Activated naive CD8-positive, alpha-beta T cell treated with anti-CD3 and anti-CD28 coated beads, Interleukin-2, amount 10 ng/mL, durations not matched to agents 7 days and 5 days (primary cell): ENCODE data around the gene RBM7. TPM values are rescaled to one million over a fixed set of nuclear protein-coding genes. Genes with fewer than 3 reads are reported as not detected.

Source experiments
- ATAC-seq: fragments of 150-1000 bp; cut with Tn5 transposase; one replicate; pipeline ENCODE4 v1.10.0; 2021; ENCODE audit warnings: low read depth, moderate library complexity
- POLR2A ChIA-PET: fragments of 350-600 bp; sonication (Branson Sonifier 250); formaldehyde crosslinking; loops from one replicate; lab custom pipeline; 2021; ENCODE audit warnings: antibody characterized with exemption; lab: Charles Lee
- DNase-seq: peaks from one replicate; pipeline ENCODE4 v3.0.0; 2021
- H3K27ac Mint-ChIP-seq: one replicate; pipeline ENCODE4 v1.8.0; 2022; ENCODE audit warnings: mild to moderate bottlenecking, mixed read lengths
- H3K27me3 Mint-ChIP-seq: one replicate; pipeline ENCODE4 v1.8.0; 2022; ENCODE audit warnings: mild to moderate bottlenecking, moderate library complexity, mixed read lengths
- H3K36me3 Mint-ChIP-seq: one replicate; pipeline ENCODE4 v1.8.0; 2021; ENCODE audit warnings: mild to moderate bottlenecking, mixed read lengths
- H3K4me1 Mint-ChIP-seq: one replicate; pipeline ENCODE4 v1.8.0; 2021; ENCODE audit warnings: mixed read lengths
- H3K4me3 Mint-ChIP-seq: one replicate; pipeline ENCODE4 v1.8.0; 2022; ENCODE audit warnings: mild to moderate bottlenecking, moderate library complexity, mixed read lengths
- H3K9me3 Mint-ChIP-seq: one replicate; pipeline ENCODE4 v1.8.0; 2021; ENCODE audit warnings: mixed read lengths
- total RNA-seq, 2 experiments: library from RNA; stranded (reverse); gene quantifications; one replicate each; pipeline ENCODE4 v1.2.3, GENCODE V29; 2021

Gene RBM7, protein sequence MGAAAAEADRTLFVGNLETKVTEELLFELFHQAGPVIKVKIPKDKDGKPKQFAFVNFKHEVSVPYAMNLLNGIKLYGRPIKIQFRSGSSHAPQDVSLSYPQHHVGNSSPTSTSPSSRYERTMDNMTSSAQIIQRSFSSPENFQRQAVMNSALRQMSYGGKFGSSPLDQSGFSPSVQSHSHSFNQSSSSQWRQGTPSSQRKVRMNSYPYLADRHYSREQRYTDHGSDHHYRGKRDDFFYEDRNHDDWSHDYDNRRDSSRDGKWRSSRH
- total RNA-seq: 10 to 100 TPM; 40.2 to 43.3 TPM

DNA sequence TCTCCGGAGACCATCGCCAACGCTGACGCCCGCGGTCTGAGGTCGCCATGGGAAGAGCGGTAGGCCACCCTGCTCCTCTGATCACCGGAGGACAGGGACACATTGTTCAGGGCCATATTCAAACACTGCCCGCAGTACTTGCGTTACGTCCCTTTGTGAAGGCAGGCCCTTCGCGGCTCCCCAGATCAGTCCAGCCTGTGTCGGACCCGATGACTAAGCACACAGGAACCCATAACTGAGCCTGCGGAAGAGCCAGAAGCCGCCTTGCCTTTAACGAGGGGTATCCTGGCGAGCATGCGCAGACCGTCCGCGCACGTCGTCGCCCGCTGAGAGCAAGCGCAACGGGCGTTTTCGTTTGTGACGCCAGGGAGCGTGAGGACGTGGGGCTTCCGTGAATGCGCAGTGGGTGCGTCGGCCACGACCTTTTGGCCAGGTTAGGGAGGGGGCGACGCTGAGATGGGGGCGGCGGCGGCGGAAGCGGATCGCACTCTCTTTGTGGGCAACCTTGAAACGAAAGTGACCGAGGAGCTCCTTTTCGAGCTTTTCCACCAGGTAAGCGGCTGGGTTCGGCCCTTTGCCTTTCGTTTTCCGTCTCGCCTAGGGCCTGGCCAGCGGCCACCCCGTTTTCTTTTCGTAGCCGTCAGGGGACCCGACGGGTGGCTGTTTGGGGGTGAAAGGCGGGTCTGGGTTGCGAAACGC lies at the start of gene RBM7, which contains the start of gene C11orf71:
TSS of gene RBM7 (plus strand) at position 451 of the 699 bp plus-strand sequence. CDS start at position 457, 6 bp downstream.
TSS of gene C11orf71 (minus strand) at position 296 of the 699 bp plus-strand sequence. CDS start at position 116, 180 bp downstream.
- peaks cover 18% of the 10 kb centered on the region for H3K36me3 Mint-ChIP-seq
- H3K4me3 Mint-ChIP-seq: peak within 1 kb of the TSS; percentile 94
- DNase-seq (peak; percentile 96), ATAC-seq (peak; percentile 92)
- H3K27ac Mint-ChIP-seq: peak within 1 kb of the TSS; percentile 97
- no peaks in the 10 kb centered on the region for H3K27me3 Mint-ChIP-seq
- peaks cover 33% of the 10 kb centered on the region for H3K4me1 Mint-ChIP-seq
- POLR2A ChIA-PET: interaction anchor here (0.7 to 1.3 kb wide), 3 partner anchors 39 to 218 kb away, joined by 3 to 9 read pairs (median 3); partner anchors contain the start of gene REXO2
- no peaks in the 10 kb centered on the region for H3K9me3 Mint-ChIP-seq

DNA sequence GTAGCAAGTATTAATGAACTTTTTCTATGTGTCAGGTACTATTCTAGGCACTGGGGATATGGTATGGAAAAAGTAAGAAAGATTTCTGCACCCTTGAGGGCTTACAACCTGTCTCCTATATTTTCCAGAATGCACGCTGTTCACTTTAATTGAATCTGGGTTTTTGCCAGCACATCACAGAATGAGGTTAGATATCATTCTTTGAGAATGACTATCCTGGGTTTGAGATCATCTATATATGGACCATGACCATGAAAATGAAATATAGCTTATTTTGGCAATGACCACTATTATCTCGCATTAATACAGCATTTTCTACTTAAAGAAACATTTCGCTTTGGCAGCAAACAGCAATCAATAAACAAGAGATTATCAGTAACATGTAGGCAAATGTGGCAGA lies 47.0 kb upstream of the RBM7 start:
- POLR2A ChIA-PET: no interaction called here
- Mint-ChIP-seq H3K9me3 (no peaks in the 10 kb centered on the region), H3K36me3 (no peaks in the 10 kb centered on the region), H3K4me3 (no peak overlapping the region), H3K27me3 (peaks cover 15% of the 10 kb centered on the region), H3K27ac (no peak overlapping the region), H3K4me1 (no peaks in the 10 kb centered on the region)
- ATAC-seq: no peak
- DNase-seq: no peak

DNA sequence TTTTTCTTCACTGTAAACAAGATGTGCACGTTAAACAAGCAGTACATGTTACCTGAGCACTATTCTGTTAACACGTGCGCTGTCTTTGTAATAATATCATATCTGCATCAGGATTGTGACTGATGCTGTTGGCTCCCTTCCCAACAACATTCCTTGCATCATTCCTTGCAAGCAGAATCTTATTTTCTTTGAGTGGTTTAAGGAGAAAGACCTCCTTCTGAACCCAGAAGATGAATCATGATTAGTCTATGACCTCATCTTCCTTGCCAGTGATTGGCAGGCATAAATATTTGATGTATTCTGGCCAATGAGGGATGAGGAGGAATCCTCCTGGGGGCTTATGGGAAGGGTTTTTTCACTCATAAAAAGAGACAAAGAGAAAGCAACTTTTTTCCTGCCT lies 46.4 kb upstream of the RBM7 start:
- no peak for DNase-seq
- H3K27ac Mint-ChIP-seq: no peak overlapping the region
- H3K36me3 Mint-ChIP-seq: no peaks in the 10 kb centered on the region
- H3K27me3 Mint-ChIP-seq: peaks cover 18% of the 10 kb centered on the region
- H3K4me1 Mint-ChIP-seq: no peaks in the 10 kb centered on the region
- POLR2A ChIA-PET: no interaction called here
- no peaks in the 10 kb centered on the region for H3K9me3 Mint-ChIP-seq
- H3K4me3 Mint-ChIP-seq: no peak overlapping the region
- ATAC-seq: no peak

DNA sequence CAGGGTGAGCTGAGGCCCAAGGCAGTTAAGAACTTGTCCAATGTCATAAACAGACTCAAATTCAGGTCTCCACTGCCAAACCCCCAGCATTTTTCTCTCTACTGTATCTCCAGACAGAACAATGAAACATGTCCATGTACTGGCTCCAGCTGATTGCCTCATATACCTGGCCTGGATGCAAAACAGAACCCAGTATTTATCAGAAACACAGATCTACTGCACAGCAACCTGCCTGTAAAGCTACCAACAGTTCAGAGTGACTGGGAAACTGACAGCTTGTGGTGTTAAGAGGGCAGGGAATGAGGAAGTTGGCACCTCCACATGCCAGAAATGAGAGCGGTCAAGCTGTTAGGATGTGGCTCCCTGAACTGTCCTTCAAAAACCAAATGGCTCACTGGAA lies 41.8 kb upstream of the RBM7 start:
- no peak overlapping the region for H3K27ac Mint-ChIP-seq
- no peak for ATAC-seq

DNA sequence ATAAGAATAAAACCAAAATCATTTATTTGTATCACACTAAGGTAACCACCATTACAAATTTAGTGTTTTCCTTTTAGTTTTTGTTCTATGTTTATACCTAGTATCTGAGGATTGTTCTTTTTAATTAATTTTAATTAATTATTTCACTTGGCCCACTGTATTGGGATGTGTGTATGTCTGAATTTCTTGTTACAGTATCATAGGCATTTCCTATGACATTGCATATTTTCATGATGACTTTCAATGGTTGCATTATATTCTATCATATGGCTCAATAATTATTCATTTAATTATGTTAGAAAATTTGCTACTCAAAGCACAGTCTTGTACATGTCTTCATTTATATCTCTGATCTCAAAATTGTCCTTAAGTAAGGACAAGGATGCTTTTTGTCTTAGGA lies 41.1 kb upstream of the RBM7 start:
- Mint-ChIP-seq H3K36me3 (no peaks in the 10 kb centered on the region), H3K4me1 (no peaks in the 10 kb centered on the region), H3K27me3 (peaks cover 32% of the 10 kb centered on the region), H3K9me3 (no peaks in the 10 kb centered on the region), H3K4me3 (no peak overlapping the region), H3K27ac (no peak overlapping the region)
- POLR2A ChIA-PET: no interaction called here
- DNase-seq (no peak), ATAC-seq (no peak)

More for the DNA sequence above, 41.8 kb upstream of the RBM7 start:
- H3K9me3 Mint-ChIP-seq: no peaks in the 10 kb centered on the region
- POLR2A ChIA-PET: no interaction called here
- no peak for DNase-seq
- peaks cover 37% of the 10 kb centered on the region for H3K27me3 Mint-ChIP-seq
- no peak overlapping the region for H3K4me3 Mint-ChIP-seq
- H3K4me1 Mint-ChIP-seq: no peaks in the 10 kb centered on the region
- no peaks in the 10 kb centered on the region for H3K36me3 Mint-ChIP-seq

DNA sequence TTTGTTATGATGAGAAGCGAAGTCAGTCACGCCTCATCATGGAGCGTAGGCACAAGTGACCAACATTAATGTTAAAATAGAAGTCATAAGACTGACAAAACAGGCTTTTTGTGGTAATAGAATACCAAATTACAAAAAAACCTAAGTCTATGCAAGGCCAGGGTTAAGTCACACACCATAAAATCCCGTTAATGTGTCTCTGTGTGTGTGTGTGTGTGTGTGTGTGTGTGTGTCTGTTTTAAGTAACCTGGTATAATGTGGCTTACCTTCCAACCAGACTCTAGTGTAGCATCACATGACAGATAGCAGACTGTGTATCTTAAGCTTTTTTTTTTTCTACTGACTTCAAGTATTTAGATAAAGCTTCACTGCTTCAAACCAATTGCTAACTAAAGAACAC lies 38.1 kb upstream of the RBM7 start:
- ATAC-seq (no peak), DNase-seq (no peak)
- Mint-ChIP-seq H3K27me3 (peaks cover 24% of the 10 kb centered on the region), H3K4me1 (no peaks in the 10 kb centered on the region), H3K9me3 (no peaks in the 10 kb centered on the region), H3K27ac (no peak overlapping the region), H3K36me3 (no peaks in the 10 kb centered on the region), H3K4me3 (no peak overlapping the region)
- POLR2A ChIA-PET: no interaction called here

DNA sequence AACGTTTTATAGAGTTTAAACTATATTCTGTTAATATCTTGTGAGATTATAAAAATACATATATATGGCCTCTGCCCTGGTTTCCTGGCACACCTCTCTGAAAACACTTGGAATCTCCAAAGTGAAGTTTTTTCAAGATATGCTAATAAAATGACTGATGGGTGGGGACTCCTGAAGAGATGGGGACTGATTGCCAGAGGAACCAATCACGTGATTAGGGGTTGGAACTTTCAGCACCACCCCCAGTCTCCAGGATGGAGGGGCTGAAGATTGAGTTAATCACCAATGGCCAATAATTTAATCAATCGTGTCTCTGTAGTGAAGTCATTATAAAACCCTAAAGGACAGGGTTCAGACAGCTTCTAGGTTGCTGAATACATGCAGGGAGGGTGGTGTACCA lies 37.5 kb upstream of the RBM7 start:
- ATAC-seq (no peak), DNase-seq (no peak)
- POLR2A ChIA-PET: no interaction called here
- peaks cover 27% of the 10 kb centered on the region for H3K27me3 Mint-ChIP-seq
- H3K4me1 Mint-ChIP-seq: no peaks in the 10 kb centered on the region
- no peak overlapping the region for H3K4me3 Mint-ChIP-seq
- H3K27ac Mint-ChIP-seq: no peak overlapping the region
- no peaks in the 10 kb centered on the region for H3K9me3 Mint-ChIP-seq
- no peaks in the 10 kb centered on the region for H3K36me3 Mint-ChIP-seq

DNA sequence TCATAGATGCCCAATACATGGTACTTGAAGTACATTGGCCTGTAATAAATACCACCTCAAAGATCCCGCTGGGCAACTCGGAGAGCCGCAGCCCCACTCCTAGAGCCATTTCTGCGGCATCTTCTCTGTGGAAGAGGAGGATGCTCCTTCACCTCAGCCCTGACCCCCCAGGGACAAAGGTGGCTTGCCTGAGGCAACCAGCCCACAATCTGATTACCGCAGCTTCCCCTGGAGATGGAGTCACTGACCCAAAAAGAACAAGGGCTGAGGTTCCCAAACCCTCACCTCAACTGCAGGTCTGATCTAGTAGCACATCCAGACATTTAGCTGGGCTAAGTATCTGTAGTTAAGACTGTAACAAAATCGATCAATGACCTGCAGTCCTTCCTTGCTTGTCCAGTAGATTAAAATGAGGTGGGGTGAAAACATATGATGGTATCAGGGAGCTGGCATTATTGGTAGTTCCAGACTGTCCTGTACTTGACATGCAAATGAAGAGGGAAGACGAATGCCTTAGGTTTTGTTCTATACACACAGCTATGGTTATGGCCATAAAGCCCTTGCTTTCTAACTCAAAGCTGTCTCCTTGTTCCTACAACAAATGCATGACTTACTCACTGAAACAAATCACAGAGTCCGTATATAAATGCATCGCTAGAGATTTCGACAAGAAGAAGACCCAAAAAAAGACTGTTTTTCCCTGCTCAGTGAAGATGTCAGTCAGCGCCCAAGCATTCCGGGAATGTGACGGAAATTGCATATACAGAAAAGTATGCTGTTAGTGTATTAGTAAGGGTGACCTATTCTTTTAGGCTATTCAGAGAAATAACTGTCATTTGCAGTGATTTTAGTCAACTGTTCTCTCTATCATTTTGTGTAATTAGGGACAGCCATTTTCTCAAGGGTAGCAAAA lies 33.9 kb upstream of the RBM7 start:
- H3K27ac Mint-ChIP-seq: no peak overlapping the region
- POLR2A ChIA-PET: no interaction called here
- no peaks in the 10 kb centered on the region for H3K4me1 Mint-ChIP-seq
- no peak overlapping the region for H3K4me3 Mint-ChIP-seq
- ATAC-seq (no peak), DNase-seq (no peak)
- no peaks in the 10 kb centered on the region for H3K9me3 Mint-ChIP-seq
- H3K27me3 Mint-ChIP-seq: peaks cover 6% of the 10 kb centered on the region
- no peaks in the 10 kb centered on the region for H3K36me3 Mint-ChIP-seq

DNA sequence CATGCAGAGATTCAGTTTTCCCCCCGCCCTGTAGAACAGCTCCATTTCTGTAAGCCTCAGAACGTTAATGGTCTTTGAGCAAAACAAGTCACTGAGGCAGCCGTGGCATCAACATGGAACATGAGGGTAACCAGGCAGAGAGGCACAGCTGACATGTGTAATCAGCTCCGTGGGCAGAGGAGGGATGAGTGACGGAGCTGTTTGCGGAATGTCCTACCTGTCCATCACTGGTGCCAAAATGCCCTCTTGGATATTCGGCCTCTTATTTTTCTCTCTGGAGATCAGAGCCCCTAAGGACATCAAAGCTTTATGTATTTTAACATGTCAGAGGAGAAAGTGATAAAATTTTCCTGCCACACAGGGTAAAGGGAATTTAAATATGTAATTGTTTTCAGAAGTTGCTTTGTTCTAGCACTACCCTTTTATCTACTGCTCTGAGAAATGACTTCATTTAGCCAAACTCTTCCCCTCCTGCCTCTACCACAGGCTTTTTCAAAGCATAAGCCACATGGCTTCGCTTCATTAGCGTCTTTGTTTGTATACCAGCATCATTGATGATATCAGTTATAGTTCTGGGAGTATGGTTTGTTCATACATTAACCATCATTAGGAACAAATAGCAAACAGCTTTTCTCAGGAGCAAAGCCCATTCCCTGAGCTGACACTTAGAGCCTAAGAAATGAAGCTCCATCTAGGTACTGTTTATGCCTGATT lies 33.1 kb upstream of the RBM7 start:
- no peak overlapping the region for H3K27ac Mint-ChIP-seq
- no peak overlapping the region for H3K4me3 Mint-ChIP-seq
- no peaks in the 10 kb centered on the region for H3K4me1 Mint-ChIP-seq
- DNase-seq (no peak), ATAC-seq (no peak)
- no peaks in the 10 kb centered on the region for H3K9me3 Mint-ChIP-seq
- POLR2A ChIA-PET: no interaction called here
- H3K27me3 Mint-ChIP-seq: peaks cover 6% of the 10 kb centered on the region
- H3K36me3 Mint-ChIP-seq: no peaks in the 10 kb centered on the region

DNA sequence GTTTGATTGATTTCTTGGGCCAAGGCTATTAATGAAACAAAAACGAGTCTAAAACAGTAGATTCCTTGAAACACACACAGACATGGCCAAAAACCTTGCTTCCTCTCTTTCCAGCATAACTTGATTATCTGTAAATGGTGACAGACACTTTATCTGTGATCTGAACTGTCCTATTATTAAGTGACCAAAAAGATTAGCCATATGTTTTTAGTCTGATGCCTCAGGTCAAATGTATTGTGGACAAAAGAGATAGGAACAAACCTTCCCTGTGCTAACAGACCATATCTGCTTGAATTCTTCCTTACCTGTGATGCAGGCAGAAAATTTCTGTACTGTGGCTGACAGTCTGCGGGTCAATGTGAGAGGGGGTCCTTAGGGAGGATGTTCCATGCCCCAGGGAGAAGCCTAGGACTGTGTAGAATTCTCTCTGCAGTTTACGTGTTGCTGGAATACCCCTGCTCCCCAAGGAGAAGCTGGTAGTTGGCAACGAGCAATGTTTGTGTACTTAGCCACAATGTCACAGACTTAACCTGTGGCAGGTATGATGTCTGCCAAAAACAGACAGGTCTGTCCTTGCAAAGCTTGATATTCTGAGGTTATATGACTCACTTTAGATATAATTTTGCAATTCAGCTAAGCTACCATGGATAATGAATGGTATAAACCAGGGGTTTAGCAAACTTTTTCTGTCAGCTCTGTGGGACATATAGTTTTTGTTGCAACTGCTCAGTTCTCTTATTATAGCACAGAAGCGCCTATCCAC lies 31.4 kb upstream of the RBM7 start:
- Mint-ChIP-seq H3K36me3 (no peaks in the 10 kb centered on the region), H3K4me3 (no peak overlapping the region), H3K9me3 (no peaks in the 10 kb centered on the region), H3K27ac (no peak overlapping the region), H3K4me1 (no peaks in the 10 kb centered on the region), H3K27me3 (peaks cover 12% of the 10 kb centered on the region)
- DNase-seq (no peak), ATAC-seq (no peak)
- POLR2A ChIA-PET: no interaction called here

DNA sequence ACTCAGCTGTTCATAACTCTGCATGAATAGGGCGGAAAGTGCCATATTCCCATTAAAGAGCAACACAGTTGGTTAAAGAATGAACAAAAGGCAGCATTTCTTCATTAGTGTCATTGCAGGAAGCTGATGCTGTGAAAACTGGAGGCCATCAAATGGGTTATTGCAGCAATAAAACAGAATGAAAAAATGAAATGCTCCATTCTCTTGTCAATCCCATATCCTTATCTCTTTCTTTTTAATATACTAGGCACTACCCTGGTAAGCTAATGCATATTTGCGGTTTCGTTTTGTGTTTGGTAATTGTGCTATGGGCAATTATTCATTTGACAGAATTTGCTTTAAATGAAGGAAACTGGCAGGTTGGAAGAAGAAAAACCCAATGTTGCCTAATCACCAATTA lies 25.4 kb upstream of the RBM7 start:
- Mint-ChIP-seq H3K36me3 (no peaks in the 10 kb centered on the region), H3K27ac (no peak overlapping the region), H3K4me3 (no peak overlapping the region), H3K27me3 (peaks cover 13% of the 10 kb centered on the region), H3K9me3 (no peaks in the 10 kb centered on the region), H3K4me1 (no peaks in the 10 kb centered on the region)
- POLR2A ChIA-PET: no interaction called here
- ATAC-seq (no peak), DNase-seq (no peak)

DNA sequence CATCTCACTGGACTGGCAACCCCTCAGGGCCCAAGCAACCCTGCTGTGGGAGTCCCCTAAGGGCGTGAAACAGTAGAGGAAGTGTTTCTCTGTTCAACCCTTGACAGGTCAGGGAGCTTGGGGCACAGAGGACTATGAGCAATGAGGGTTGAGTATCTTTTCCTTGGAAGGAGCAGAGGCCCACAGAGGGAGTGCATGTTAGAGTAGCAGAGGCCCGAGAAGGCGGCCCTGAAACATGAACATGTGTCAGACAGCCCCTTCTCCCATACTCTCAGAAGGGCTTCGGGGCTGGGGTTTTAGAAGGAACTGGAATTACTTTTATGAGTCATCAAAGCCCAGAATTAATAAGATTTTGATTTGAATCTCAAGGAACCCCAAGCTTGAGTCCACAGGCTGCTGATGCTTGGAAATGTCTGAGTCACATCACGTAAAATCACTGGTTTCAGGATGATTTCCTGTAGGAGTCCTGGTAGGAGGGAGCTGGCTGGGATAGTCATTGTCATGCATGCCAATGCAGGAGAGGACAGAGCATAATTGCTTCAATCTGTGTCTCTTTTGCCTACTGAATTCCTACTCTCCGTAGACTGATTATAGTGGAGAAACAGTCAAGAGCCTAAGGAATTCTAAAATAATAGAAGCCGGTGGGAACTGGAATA lies 22.7 kb upstream of the RBM7 start:
- Mint-ChIP-seq H3K36me3 (no peaks in the 10 kb centered on the region), H3K27me3 (peaks cover 10% of the 10 kb centered on the region), H3K4me1 (no peaks in the 10 kb centered on the region), H3K27ac (no peak overlapping the region), H3K9me3 (no peaks in the 10 kb centered on the region), H3K4me3 (no peak overlapping the region)
- POLR2A ChIA-PET: no interaction called here
- ATAC-seq (no peak), DNase-seq (no peak)
